IMR-90 (cell line): ENCODE results near the gene TTBK2. TPM values are rescaled to one million over a fixed set of nuclear protein-coding genes. Genes with fewer than 3 reads are reported as not detected.

Experiments
- RAD21 ChIP-seq: IDR thresholded peaks from 2 replicates; pipeline ENCODE4 v1.6.1; 2012; ENCODE audit warnings: low read length, improper control_type of control experiment
- polyA plus RNA-seq, 3 experiments: library from polyadenylated mRNA; depleted of rRNA; stranded (reverse); fragments of >200 nt; gene quantifications; 2 replicates each; pipeline ENCODE4 v1.2.3, GENCODE V29; 2012; ENCODE audit warnings: low replicate concordance in 1 of 3
- total RNA-seq: library from RNA; depleted of rRNA; stranded (reverse); fragments of >200 nt; gene quantifications from 2 replicates; pipeline ENCODE4 v1.2.3, GENCODE V29; 2012
- TF ChIP-seq, protein P1 (sequence below): conservative IDR thresholded peaks from 2 replicates; pipeline ENCODE4 v1.5.1; 2012; ENCODE audit warnings: mild to moderate bottlenecking, low read depth, low read length, improper control_type of control experiment

The TTBK2 gene
- total and polyA plus RNA-seq, 2 of the 4 experiments (the other 2 are of a cell fraction) = 2.4 to 3.2 TPM

DNA sequence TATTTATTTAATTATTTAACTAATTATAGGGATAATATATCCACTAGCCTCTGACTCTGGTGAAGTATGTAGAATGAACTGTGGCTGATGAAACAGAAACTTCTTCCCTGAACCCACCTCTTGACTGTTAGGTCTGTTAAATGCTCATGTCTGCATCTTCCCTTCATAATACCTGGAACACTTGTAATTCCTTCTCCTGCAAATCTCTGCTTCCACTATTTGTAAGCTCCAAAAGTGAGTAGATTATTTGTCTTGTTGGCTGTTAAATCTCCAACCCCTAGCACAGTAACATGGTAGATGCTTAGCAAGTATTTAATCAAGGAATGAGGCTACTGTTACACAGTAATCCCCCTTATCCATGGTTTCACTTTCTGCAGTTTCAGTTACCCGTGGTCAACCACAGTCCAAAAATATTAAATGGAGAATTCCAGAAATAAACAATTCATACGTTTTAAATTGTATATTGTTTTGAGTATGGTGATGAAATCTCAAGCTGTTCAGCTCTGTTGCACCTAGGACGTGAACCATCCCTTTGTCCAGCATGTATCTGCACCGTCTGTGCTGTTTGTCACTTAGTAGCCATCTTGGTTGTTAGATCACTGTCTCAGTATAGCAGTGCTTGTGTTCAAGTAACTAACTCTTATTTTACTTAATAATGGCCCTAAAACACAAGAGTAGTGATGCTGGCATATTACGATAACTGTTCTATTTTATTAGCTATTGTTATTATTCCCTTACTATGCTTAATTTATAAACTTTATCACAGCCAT, 5.7 kb downstream of the TTBK2 start (continued):
- TF ChIP-seq, protein P1, sequence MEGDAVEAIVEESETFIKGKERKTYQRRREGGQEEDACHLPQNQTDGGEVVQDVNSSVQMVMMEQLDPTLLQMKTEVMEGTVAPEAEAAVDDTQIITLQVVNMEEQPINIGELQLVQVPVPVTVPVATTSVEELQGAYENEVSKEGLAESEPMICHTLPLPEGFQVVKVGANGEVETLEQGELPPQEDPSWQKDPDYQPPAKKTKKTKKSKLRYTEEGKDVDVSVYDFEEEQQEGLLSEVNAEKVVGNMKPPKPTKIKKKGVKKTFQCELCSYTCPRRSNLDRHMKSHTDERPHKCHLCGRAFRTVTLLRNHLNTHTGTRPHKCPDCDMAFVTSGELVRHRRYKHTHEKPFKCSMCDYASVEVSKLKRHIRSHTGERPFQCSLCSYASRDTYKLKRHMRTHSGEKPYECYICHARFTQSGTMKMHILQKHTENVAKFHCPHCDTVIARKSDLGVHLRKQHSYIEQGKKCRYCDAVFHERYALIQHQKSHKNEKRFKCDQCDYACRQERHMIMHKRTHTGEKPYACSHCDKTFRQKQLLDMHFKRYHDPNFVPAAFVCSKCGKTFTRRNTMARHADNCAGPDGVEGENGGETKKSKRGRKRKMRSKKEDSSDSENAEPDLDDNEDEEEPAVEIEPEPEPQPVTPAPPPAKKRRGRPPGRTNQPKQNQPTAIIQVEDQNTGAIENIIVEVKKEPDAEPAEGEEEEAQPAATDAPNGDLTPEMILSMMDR = no peak
- TF ChIP-seq RAD21 = no peak
